Activated CD8-positive, alpha-beta memory T cell treated with anti-CD3 and anti-CD28 coated beads, Interleukin-2, amount 50 U/mL, for 48 hours (primary cell): ENCODE data around the gene TBL1XR1.

ENCODE experiments used
- DNase-seq: peaks from one replicate; pipeline ENCODE4 v3.0.0-alpha.2; 2020

The TBL1XR1 gene

DNA sequence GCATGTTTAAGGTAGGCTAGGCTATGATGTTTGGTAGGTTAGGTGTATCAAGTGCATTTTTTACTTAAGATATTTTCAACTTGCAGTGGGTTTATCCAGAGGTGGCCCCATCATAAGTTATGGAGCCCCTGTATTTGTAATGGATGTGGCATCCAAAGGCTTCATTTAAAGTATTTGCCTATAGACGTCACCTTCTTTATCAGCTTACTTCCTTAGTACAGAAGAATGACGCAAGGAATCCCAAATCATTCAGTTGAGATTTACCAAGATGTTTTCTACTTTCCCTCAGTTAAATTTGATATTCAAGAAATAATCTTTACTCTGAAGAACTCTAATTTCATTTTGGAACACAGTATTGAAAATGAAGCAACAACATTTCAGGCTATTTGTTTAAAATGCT, 201.3 kb downstream of the TBL1XR1 start:
- DNase-seq, result no peak

DNA sequence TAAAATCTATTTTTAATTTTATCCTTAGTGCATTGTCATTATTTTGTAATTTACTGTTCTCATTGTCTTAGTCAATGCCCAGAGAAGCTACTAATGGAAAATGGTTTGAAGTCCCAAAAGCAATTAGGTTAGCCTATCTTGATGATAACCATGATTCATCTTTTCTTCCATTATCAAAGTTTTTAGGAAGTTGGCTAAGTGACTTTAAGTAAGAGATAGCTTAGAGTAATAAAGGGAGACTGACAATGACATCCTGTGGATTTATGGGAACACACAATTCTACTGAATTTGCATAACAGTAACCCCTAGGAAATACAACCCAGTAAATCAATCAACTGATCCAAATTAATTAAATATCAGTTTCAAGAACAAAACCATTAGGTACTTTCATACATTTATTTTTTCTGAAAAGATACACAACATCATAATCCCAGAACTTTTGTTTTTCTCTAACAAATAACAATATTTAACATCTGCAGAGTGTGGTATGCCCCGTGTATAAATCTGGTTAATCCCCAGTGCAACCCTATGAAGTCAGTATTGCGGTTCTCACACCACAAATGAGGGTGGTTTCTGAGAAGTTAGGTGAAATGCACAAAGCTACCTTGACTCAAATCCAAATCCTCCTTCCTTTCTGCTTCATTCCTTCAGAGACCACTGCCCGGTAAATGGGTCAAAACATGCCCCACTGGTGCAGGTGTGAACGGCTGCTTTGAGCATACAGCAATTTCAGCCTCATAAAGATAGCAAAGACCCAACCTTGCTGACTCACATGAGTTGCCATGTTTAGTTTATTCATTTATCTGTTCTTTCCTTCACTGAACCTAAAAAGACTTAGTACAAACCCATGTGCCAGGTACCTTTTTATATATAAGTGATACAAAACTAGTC, 202.1 kb downstream of the TBL1XR1 start:
- DNase-seq, result no peak

DNA sequence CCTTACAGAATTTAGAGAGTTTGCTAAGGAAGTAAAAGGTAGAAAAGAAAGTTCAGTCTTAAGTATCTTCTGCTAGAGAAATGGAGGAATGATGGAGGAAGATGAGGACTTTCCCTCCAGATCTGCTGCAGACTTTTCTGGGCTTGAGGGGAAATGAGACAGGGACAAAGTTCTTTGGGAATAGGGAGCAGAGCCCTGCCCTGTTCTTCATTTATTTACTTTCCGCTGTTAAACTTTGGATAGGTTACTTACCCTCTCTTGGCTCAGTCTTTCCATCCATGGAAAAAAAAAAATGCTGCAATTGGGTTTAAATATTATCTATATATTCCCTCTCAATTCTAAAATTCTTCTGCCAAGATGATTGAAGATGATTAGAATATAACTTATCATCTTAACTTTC, 202.9 kb downstream of the TBL1XR1 start:
- no peak for DNase-seq

DNA sequence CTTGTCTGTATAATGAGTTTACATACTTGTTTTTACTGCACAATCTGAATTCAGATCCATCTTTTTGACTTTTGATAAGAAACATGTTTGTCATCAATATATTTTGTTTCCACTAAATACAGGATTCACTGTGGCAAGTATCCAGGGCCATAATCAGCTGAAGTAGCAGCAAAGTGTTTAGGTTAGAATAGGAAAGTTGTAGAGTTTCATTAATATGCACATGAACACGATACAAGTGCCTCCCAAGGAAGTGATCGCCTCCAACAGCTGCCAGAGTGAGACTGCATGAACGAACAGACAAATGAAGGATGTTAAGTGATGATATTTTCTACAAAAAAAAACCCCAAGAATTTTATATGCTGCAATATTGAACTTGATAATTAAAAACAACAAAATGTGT, 204.3 kb downstream of the TBL1XR1 start:
- DNase-seq, result no peak

DNA sequence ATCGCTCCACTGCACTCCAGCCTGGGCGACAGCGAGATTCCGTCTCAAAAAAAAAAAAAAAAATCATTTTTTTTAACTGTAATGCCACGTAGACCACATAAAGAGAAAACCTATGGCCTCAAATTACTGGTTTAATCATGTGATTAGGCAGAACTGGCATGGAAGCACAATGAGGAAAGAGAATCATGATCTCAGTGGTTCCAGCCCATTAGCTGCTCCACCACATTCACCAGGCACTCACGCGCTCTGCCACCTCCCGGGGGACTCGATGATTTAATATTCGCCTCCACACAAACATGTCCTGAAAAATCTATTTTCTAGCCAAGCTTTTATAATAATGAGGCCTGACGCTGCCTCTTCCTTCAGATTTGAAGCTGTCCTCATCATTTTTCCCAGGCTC, 204.7 kb downstream of the TBL1XR1 start:
- no peak for DNase-seq

GRCh38 chr3:176988795-176989194, 208.5 kb downstream of the TBL1XR1 start:
- no peak for DNase-seq

DNA sequence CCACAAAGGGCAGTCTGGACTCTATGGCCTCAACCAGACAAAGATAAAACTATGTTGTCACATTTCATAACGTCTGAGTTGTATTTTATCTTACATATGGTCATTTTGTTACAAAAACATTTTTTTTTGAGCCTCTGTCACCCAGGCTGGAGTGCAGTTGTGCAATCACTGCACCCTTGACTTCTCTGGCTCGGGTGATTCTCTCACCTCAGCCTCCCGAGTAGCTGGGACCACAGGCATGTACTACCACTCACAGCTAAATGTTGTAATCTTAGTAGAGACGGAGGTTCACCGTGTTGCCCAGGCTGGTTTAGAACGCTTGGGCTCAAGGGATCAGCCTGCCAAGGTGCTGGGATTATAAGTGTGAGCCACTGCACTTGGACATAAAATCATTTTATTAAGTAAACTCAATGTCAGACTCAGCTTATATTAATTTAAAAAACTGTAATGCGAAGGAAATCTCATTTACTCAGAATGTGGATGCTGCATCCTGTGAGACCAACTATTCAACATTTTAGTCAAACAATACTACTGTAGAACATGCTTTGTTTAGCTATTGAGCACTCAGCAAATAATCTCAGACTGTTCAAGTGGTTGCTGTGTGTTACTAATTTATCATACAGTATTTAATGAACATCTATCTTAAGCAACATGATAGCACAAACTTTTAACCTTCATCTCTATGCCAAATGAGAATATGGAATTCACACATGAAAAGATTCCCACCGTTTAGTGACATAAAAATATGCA, 209.2 kb downstream of the TBL1XR1 start:
- no peak for DNase-seq

- no peak for DNase-seq
These were observed 218.8 kb downstream of the TBL1XR1 start for GRCh38 chr3:176978441-176978840.

DNA sequence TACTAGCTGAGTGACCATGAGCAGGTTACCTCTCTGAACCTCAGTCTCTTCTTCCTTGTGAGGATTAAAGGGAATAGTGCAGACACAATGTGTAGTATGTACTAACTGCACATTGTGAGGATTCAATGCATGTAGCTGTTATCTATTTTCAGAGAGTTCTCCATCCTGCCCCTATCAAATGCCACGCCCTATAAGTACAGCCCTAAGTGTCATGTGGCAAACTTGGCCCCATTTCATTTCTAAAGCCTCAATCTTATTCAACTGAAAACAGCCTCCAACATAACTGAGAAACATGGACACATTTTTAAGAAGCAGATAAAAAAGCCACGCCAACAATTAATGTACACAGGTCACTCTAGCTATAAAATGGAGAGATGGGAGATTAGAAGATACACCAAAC, 220.0 kb downstream of the TBL1XR1 start:
- DNase-seq, result no peak

GRCh38 chr3:176976586-176976985, 220.7 kb downstream of the TBL1XR1 start:
- no peak for DNase-seq

DNA sequence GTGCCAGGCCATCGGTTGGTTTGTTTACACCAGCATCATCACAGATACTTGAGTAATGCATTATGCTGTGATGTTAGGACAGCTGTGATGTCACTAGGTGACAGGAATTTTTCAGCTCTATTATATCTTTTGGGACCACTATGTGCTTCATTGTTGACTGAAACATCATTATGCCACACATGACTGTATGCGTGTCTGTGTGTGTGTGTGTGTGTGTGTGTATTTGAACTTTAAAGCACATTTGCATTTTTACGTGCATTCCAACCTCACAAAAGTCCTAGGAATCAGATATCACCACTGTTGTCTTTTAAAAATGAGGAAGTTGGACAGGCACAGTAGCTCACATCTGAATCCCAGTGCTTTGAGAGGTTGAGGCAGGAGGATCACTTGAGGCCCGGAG, 223.0 kb downstream of the TBL1XR1 start:
- no peak for DNase-seq

DNA sequence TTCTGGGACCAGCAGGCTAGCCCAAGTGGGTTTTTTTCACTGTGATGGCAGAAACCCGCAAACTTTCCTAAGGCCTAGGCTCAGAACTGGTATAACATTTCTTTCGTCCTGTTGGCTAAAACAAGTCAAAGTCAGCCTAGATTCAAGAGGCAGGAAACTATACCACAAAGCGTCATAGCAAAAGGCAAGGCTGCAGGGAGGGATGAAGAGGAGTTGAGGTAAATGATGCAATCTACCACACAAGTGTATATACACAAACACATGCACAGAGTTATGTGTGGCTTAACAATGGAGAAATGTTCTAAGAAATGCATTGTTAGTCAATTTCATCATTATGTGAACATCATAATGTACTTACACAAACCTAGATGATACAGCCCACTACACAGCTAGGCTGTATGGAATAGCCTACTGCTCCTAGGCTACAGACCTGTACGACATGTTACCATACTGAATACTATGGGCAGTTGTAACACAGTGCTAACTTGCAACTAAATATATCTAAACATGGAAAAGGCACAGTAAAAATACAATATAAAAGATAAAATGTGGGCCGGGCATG, 225.6 kb downstream of the TBL1XR1 start:
- no peak for DNase-seq

GRCh38 chr3:176970770-176971169, 226.5 kb downstream of the TBL1XR1 start:
- DNase-seq, result no peak

DNA sequence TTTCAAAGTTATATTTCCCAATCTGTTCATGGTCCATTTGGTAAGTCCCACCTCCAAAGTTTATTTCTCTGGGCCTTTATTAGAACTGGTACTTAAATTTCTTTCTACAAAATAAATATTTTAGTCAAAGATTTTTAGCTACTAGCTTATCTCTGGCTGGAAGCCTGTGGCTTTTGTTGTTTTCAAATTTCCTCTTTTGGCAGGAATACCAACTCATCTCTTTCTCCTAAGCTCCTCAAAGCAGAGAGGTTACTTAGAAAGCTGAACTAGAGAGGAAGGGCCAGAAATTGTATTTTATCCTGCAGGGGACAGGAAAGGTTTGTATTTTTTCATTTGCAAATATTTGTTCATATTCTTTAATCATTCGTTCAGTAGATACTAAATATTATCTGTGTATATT, 227.8 kb downstream of the TBL1XR1 start:
- DNase-seq, result no peak
